K562 (cell line): Measurements from ENCODE around the gene COA3. TPM values are rescaled to one million over a fixed set of nuclear protein-coding genes. Genes with fewer than 3 reads are reported as not detected.

Experiments
- FOXA3 ChIP-seq, 2 experiments: fragments of 450-650 bp in 1 of 2; sonication (generic) in 1 of 2; formaldehyde crosslinking; IDR thresholded peaks in 1 of 2; conservative IDR thresholded peaks in 1 of 2; 2 replicates each; pipeline versions ENCODE4 v1.4.0 to v1.8.0; 2020 to 2022; ENCODE audit warnings: mild to moderate bottlenecking in 2 of 2, missing genetic modification reagents in 1 of 2
- HSF4 ChIP-seq: fragments of 250-450 bp; sonication (Bioruptor Pico); IDR thresholded peaks from 2 replicates; pipeline ENCODE4 v2.1.2; 2022; ENCODE audit warnings: mild to moderate bottlenecking, moderate library complexity, borderline replicate concordance
- KAT7 ChIP-seq: sonication (generic); formaldehyde crosslinking; IDR thresholded peaks from 2 replicates; pipeline ENCODE4 v1.8.0; 2022; ENCODE audit warnings: missing genetic modification reagents, mild to moderate bottlenecking, borderline replicate concordance
- MAFG ChIP-seq: fragments of 450-650 bp; conservative IDR thresholded peaks from 2 replicates; pipeline ENCODE4 v1.6.1; 2016; ENCODE audit warnings: missing genetic modification characterization, missing compliant biosample characterization
- RB1 ChIP-seq: fragments of 450-650 bp; IDR thresholded peaks from 2 replicates; pipeline ENCODE4 v1.6.1; 2017; ENCODE audit warnings: low read depth, mild to moderate bottlenecking
- TEAD1 ChIP-seq, 2 experiments: fragments of 450-650 bp in 1 of 2; sonication (generic) in 1 of 2; formaldehyde crosslinking; IDR thresholded peaks; 2 replicates each; pipeline versions ENCODE4 v1.4.0 to v1.8.0; 2020 to 2022; ENCODE audit warnings: mild to moderate bottlenecking in 2 of 2, missing genetic modification reagents in 1 of 2
- YY1 ChIP-seq, 3 experiments: IDR thresholded peaks; 2 replicates each; pipeline ENCODE4 v1.6.1; 2011; ENCODE audit warnings: low read length in 2 of 3, mild to moderate bottlenecking in 2 of 3, moderate library complexity in 2 of 3, borderline replicate concordance in 1 of 3, control low read depth in 1 of 3, low read depth in 1 of 3; ENCODE audit not compliant: insufficient read depth in 3 of 3, insufficient replicate concordance in 2 of 3, control insufficient read depth in 1 of 3, insufficient read length in 1 of 3; ENCODE audit errors: extremely low read depth in 1 of 3
- polyA plus RNA-seq, 8 experiments: library from polyadenylated mRNA; depleted of rRNA in 4 of 8; stranded (reverse) in 5 of 8; unstranded in 3 of 8; fragments of >200 nt; fragmentation: Nextera tagmentation in 2 of 8; fragmentation: Illumina TruSeq in 1 of 8; extraction: Ambion mirVana in 2 of 8; extraction: Trizol in 1 of 8; gene quantifications; 2 replicates each; pipeline versions ENCODE4 v1.2.1 to v1.2.3, GENCODE V29; 2011 to 2014; ENCODE audit warnings: inconsistent platforms in 1 of 8, missing spikeins in 1 of 8
- total RNA-seq, 7 experiments: library from RNA; depleted of rRNA in 6 of 7; stranded (reverse); fragments of >200 nt in 6 of 7; fragmentation: Illumina TruSeq in 2 of 7; extraction: Trizol in 2 of 7; gene quantifications; 2 replicates each; pipeline versions ENCODE4 v1.2.1 to v1.2.3, GENCODE V29; 2011 to 2021; ENCODE audit warnings: low replicate concordance in 1 of 7
- TF ChIP-seq, protein P1 (sequence below): sonication (generic); formaldehyde crosslinking; IDR thresholded peaks from 2 replicates; pipeline ENCODE4 v1.8.1; 2023; ENCODE audit warnings: mild to moderate bottlenecking, missing genetic modification reagents
- TF ChIP-seq, protein P2 (sequence below): fragments of 450-650 bp; IDR thresholded peaks from 2 replicates; pipeline ENCODE4 v1.6.1; 2016; ENCODE audit warnings: mild to moderate bottlenecking, moderate library complexity

Gene COA3
- total and polyA plus RNA-seq, 9 of the 15 experiments (the other 6 are each of a cell fraction or from before 2014, with no cell fraction given): 49.6 to 153 (median 61.4) TPM

DNA sequence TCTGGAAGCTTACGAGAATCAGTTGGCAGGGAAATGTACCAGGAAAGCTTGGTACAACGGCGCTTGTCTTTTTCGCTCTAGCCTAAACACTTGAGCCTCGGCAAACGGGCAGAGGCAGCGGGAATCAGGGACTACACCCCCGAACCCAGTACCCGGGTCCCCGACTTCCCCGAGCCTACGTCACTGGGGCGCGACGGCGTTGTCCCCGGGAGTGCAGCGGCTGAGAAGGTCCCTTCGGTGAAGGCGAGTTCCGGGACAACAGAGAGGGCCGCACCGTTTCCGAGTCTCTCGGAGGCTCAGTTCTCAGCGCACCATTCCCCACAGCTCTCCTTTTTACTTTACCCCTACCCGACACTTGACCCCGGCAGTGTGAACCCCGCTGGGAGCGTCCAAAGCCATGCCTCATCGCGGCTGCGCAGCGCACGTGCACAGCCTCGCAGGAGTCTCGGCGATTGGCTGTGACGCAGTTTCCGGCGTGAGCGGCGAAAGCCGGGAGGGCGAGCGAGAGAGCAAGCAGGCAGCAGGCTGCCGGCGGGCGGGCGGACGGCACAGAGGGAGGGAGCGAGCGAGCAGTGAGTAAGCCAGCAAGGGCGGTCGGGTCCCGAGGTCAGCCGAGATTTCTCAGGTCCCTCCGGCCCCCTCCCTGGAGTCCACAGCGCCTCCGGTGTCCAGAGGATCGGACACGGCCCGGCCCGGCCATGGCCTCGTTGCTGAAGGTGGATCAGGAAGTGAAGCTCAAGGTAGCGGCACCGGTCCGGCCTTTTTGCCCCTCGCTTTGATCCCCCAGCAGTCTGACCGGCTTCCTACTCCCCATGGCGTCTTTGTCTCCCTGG is 34.6 kb upstream of the COA3 start, which contains the start of gene PSME3 (continued):
- TF ChIP-seq FOXA3 (CRISPR knock-in tag; conservative IDR thresholded peaks at IDR 0.05 in 1 of 2, IDR thresholded peaks at IDR 0.05 in 1 of 2): peak in 1 of 2 experiments; percentile 36; a peak in 1 of 4 replicates
- no peak for TF ChIP-seq HSF4
- TF ChIP-seq, protein P1, sequence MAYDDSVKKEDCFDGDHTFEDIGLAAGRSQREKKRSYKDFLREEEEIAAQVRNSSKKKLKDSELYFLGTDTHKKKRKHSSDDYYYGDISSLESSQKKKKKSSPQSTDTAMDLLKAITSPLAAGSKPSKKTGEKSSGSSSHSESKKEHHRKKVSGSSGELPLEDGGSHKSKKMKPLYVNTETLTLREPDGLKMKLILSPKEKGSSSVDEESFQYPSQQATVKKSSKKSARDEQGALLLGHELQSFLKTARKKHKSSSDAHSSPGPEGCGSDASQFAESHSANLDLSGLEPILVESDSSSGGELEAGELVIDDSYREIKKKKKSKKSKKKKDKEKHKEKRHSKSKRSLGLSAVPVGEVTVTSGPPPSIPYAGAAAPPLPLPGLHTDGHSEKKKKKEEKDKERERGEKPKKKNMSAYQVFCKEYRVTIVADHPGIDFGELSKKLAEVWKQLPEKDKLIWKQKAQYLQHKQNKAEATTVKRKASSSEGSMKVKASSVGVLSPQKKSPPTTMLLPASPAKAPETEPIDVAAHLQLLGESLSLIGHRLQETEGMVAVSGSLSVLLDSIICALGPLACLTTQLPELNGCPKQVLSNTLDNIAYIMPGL (CRISPR knock-in tag): peak; percentile 93
- peak in 1 of 2 experiments; percentile 50; a peak in 1 of 4 replicates for TF ChIP-seq TEAD1 (CRISPR knock-in tag; IDR thresholded peaks at IDR 0.05)
- TF ChIP-seq YY1 (IDR thresholded peaks at IDR 0.05; ENCODE audit: borderline replicate concordance in 1 of 3, control insufficient read depth in 1 of 3, extremely low read depth in 1 of 3, insufficient read depth in 3 of 3, insufficient read length in 1 of 3, insufficient replicate concordance in 2 of 3, low read depth in 1 of 3, low read length in 2 of 3): peak in 2 of 3 experiments; percentile 18 to 27
- TF ChIP-seq MAFG (tag): no peak
- peak; percentile 45; the same call in 1 of the 2 replicates for TF ChIP-seq RB1
- no peak for TF ChIP-seq KAT7
- TF ChIP-seq, protein P2, sequence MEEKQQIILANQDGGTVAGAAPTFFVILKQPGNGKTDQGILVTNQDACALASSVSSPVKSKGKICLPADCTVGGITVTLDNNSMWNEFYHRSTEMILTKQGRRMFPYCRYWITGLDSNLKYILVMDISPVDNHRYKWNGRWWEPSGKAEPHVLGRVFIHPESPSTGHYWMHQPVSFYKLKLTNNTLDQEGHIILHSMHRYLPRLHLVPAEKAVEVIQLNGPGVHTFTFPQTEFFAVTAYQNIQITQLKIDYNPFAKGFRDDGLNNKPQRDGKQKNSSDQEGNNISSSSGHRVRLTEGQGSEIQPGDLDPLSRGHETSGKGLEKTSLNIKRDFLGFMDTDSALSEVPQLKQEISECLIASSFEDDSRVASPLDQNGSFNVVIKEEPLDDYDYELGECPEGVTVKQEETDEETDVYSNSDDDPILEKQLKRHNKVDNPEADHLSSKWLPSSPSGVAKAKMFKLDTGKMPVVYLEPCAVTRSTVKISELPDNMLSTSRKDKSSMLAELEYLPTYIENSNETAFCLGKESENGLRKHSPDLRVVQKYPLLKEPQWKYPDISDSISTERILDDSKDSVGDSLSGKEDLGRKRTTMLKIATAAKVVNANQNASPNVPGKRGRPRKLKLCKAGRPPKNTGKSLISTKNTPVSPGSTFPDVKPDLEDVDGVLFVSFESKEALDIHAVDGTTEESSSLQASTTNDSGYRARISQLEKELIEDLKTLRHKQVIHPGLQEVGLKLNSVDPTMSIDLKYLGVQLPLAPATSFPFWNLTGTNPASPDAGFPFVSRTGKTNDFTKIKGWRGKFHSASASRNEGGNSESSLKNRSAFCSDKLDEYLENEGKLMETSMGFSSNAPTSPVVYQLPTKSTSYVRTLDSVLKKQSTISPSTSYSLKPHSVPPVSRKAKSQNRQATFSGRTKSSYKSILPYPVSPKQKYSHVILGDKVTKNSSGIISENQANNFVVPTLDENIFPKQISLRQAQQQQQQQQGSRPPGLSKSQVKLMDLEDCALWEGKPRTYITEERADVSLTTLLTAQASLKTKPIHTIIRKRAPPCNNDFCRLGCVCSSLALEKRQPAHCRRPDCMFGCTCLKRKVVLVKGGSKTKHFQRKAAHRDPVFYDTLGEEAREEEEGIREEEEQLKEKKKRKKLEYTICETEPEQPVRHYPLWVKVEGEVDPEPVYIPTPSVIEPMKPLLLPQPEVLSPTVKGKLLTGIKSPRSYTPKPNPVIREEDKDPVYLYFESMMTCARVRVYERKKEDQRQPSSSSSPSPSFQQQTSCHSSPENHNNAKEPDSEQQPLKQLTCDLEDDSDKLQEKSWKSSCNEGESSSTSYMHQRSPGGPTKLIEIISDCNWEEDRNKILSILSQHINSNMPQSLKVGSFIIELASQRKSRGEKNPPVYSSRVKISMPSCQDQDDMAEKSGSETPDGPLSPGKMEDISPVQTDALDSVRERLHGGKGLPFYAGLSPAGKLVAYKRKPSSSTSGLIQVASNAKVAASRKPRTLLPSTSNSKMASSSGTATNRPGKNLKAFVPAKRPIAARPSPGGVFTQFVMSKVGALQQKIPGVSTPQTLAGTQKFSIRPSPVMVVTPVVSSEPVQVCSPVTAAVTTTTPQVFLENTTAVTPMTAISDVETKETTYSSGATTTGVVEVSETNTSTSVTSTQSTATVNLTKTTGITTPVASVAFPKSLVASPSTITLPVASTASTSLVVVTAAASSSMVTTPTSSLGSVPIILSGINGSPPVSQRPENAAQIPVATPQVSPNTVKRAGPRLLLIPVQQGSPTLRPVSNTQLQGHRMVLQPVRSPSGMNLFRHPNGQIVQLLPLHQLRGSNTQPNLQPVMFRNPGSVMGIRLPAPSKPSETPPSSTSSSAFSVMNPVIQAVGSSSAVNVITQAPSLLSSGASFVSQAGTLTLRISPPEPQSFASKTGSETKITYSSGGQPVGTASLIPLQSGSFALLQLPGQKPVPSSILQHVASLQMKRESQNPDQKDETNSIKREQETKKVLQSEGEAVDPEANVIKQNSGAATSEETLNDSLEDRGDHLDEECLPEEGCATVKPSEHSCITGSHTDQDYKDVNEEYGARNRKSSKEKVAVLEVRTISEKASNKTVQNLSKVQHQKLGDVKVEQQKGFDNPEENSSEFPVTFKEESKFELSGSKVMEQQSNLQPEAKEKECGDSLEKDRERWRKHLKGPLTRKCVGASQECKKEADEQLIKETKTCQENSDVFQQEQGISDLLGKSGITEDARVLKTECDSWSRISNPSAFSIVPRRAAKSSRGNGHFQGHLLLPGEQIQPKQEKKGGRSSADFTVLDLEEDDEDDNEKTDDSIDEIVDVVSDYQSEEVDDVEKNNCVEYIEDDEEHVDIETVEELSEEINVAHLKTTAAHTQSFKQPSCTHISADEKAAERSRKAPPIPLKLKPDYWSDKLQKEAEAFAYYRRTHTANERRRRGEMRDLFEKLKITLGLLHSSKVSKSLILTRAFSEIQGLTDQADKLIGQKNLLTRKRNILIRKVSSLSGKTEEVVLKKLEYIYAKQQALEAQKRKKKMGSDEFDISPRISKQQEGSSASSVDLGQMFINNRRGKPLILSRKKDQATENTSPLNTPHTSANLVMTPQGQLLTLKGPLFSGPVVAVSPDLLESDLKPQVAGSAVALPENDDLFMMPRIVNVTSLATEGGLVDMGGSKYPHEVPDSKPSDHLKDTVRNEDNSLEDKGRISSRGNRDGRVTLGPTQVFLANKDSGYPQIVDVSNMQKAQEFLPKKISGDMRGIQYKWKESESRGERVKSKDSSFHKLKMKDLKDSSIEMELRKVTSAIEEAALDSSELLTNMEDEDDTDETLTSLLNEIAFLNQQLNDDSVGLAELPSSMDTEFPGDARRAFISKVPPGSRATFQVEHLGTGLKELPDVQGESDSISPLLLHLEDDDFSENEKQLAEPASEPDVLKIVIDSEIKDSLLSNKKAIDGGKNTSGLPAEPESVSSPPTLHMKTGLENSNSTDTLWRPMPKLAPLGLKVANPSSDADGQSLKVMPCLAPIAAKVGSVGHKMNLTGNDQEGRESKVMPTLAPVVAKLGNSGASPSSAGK: peak; percentile 74
